HepG2 (cell line): ENCODE measurements around the gene SRPRB. TPM values are rescaled to one million over a fixed set of nuclear protein-coding genes. Genes with fewer than 3 reads are reported as not detected.

Experiments used
- ATAC-seq: fragments of 200-7000 bp; cut with Tn5 transposase; 3 replicates; pipeline ENCODE4 v1.9.1; 2020; ENCODE audit warnings: mild to moderate bottlenecking, moderate library complexity
- BruUV-seq: library from RNA; stranded (reverse); fragments of 400-500 nt; replicated peaks from 2 replicates; lab custom pipeline; 2021; lab: Mats Ljungman, UMichigan
- CTCF ChIA-PET: fragments of 300-600 bp; formaldehyde crosslinking; extraction: SDS; loops from one replicate; lab custom pipeline; 2021; ENCODE audit warnings: low total read pairs, inconsistent platforms, low intra/inter-chr PET ratio; lab: Yijun Ruan, JAX
- POLR2A ChIA-PET: fragments of 350-600 bp; sonication (Branson Sonifier 250); formaldehyde crosslinking; loops from one replicate; lab custom pipeline; 2020; ENCODE audit warnings: antibody characterized with exemption, inconsistent platforms; lab: Yijun Ruan, JAX
- DNase-seq: peaks from one replicate; pipeline ENCODE4 v3.0.0-alpha.2; 2015; ENCODE audit warnings: low spot score
- FAIRE-seq: peaks from 3 replicates; lab custom pipeline; 2011; peaks lifted over from hg19 to GRCh38; lab: Jason Lieb, UNC
- H2AFZ ChIP-seq: one replicate; pipeline ENCODE4 v1.6.1; 2011; ENCODE audit warnings: low read length, inconsistent platforms
- H3K27ac ChIP-seq: fragments of 300-600 bp; 3 replicates; pipeline ENCODE4 v1.8.0; 2011; ENCODE audit warnings: mixed run types, mild to moderate bottlenecking, mixed read lengths, low read length, inconsistent platforms; ENCODE audit not compliant: insufficient read depth; ENCODE audit errors: extremely low read length
- H3K27me3 ChIP-seq, 2 experiments: fragments of 200-600 bp in 1 of 2; 2 replicates in 1 of 2; 3 replicates in 1 of 2; pipeline versions ENCODE4 v1.6.0 to v1.8.0; 2011; ENCODE audit warnings: low read length in 2 of 2, mild to moderate bottlenecking in 2 of 2, moderate library complexity in 2 of 2, inconsistent platforms in 1 of 2; ENCODE audit not compliant: insufficient read depth in 2 of 2, control insufficient read depth in 1 of 2
- H3K36me3 ChIP-seq, 2 experiments: fragments of 200-600 bp in 1 of 2; replicated peaks in 1 of 2; 2 replicates in 1 of 2; 3 replicates in 1 of 2; pipeline versions ENCODE4 v1.5.1 to v1.8.0; 2011; ENCODE audit warnings: low read length in 2 of 2, inconsistent platforms in 1 of 2; ENCODE audit not compliant: insufficient read depth in 2 of 2, control insufficient read depth in 1 of 2
- H3K4me1 ChIP-seq: 2 replicates; pipeline ENCODE4 v1.5.1; 2012; ENCODE audit warnings: low read length, inconsistent platforms; ENCODE audit not compliant: insufficient read depth
- H3K4me2 ChIP-seq: 2 replicates; pipeline ENCODE4 v1.6.0; 2011; ENCODE audit warnings: low read depth, low read length, inconsistent platforms
- H3K4me3 ChIP-seq, 3 experiments: fragments of 200-600 bp in 1 of 3; sonication (generic), shearing (Covaris generic) in 1 of 3; replicated peaks in 1 of 3; 2 replicates each; pipeline ENCODE4 v1.5.1; 2011 to 2016; ENCODE audit warnings: low read length in 3 of 3, inconsistent platforms in 2 of 3, low read depth in 2 of 3, mild to moderate bottlenecking in 2 of 3, control low read depth in 1 of 3, mixed read lengths in 1 of 3; ENCODE audit not compliant: insufficient read depth in 1 of 3
- H3K79me2 ChIP-seq: one replicate; pipeline ENCODE4 v1.6.1; 2011; ENCODE audit warnings: low read length, inconsistent platforms; ENCODE audit not compliant: insufficient read depth
- H3K9ac ChIP-seq: 2 replicates; pipeline ENCODE4 v1.6.0; 2011; ENCODE audit warnings: mild to moderate bottlenecking, low read depth, low read length, inconsistent platforms; ENCODE audit not compliant: insufficient read depth
- H3K9me3 ChIP-seq: 2 replicates; pipeline ENCODE4 v1.5.1; 2012; ENCODE audit warnings: mild to moderate bottlenecking, low read length
- H4K20me1 ChIP-seq: 2 replicates; pipeline ENCODE4 v1.6.0; 2011; ENCODE audit warnings: inconsistent platforms, mild to moderate bottlenecking, low read length, moderate library complexity; ENCODE audit not compliant: insufficient read depth
- FOXK2 ChIP-seq: fragments of 450-650 bp; IDR thresholded peaks from 2 replicates; pipeline ENCODE4 v1.6.1; 2016
- NONO ChIP-seq, 2 experiments: fragments of 450-650 bp in 1 of 2; sonication (generic) in 1 of 2; formaldehyde crosslinking in 1 of 2; IDR thresholded peaks in 1 of 2; conservative IDR thresholded peaks in 1 of 2; 2 replicates each; pipeline versions ENCODE4 v1.6.1 to v1.8.0; 2017 to 2022; ENCODE audit warnings: mild to moderate bottlenecking in 1 of 2, missing genetic modification reagents in 1 of 2, moderate library complexity in 1 of 2
- PAF1 ChIP-seq: IDR thresholded peaks from 2 replicates; pipeline ENCODE4 v1.6.1; 2016; ENCODE audit warnings: missing genetic modification reagents, missing compliant biosample characterization
- POLR2A ChIP-seq, 2 experiments: IDR thresholded peaks; 2 replicates each; pipeline ENCODE4 v1.6.1; 2011; ENCODE audit warnings: low read depth in 2 of 2, low read length in 2 of 2, mild to moderate bottlenecking in 1 of 2, moderate library complexity in 1 of 2; ENCODE audit not compliant: insufficient read depth in 1 of 2
- POLR2AphosphoS5 ChIP-seq: IDR thresholded peaks from 2 replicates; pipeline ENCODE4 v1.6.1; 2012; ENCODE audit warnings: low read depth, low read length
- POLR2G ChIP-seq: fragments of 200-400 bp; formaldehyde crosslinking; IDR thresholded peaks from 2 replicates; pipeline ENCODE4 v1.6.1; 2018; ENCODE audit warnings: mild to moderate bottlenecking, low read depth, low read length, moderate library complexity
- RBM22 ChIP-seq: fragments of 200-400 bp; formaldehyde crosslinking; optimal IDR thresholded peaks from 2 replicates; pipeline ENCODE3; 2017; ENCODE audit warnings: mild to moderate bottlenecking, low read length, moderate library complexity
- ZNF326 ChIP-seq: sonication (generic); formaldehyde crosslinking; IDR thresholded peaks from 2 replicates; pipeline ENCODE4 v1.4.0; 2020; ENCODE audit warnings: missing genetic modification reagents, borderline replicate concordance
- WGBS: methylation state at CpG from one replicate; pipeline ENCODE4 v1.1.6; 2017; ENCODE audit warnings: low lambda C conversion rate; 5-methylcytosine and 5-hydroxymethylcytosine counted together
- in situ Hi-C: cut with HindIII; loops from 2 replicates; pipeline ENCODE4 v1.10.0; 2017; ENCODE audit warnings: low pct_unique_long_range_greater_than_20kb; ENCODE audit not compliant: extremely low pct_ligation_motif_present
- intact Hi-C: fragments of 100-400 bp; cut with micrococcal nuclease; formaldehyde crosslinking; loops from one replicate; pipeline ENCODE4 v1.10.0; 2022; ENCODE audit not compliant: unreplicated experiment
- polyA plus RNA-seq, 8 experiments: library from polyadenylated mRNA; depleted of rRNA in 3 of 8; stranded (reverse) in 7 of 8; unstranded in 1 of 8; fragments of >200 nt; fragmentation: Illumina TruSeq in 4 of 8; extraction: Trizol in 4 of 8; gene quantifications; 2 replicates each; pipeline versions ENCODE4 v1.2.1 to v1.2.3, GENCODE V29; 2011 to 2016; ENCODE audit warnings: low read depth in 4 of 8, missing spikeins in 1 of 8, mixed read lengths in 1 of 8; ENCODE audit not compliant: insufficient read depth in 1 of 8
- total RNA-seq, 5 experiments: library from RNA; depleted of rRNA; stranded (reverse); fragments of >200 nt; fragmentation: Illumina TruSeq; extraction: Trizol; gene quantifications; 2 replicates each; pipeline ENCODE4 v1.2.3, GENCODE V29; 2016; ENCODE audit warnings: low read depth in 1 of 5
- TF ChIP-seq, protein P1 (sequence below): sonication (generic); formaldehyde crosslinking; IDR thresholded peaks from 2 replicates; pipeline ENCODE4 v1.4.0; 2020; ENCODE audit warnings: mild to moderate bottlenecking, missing genetic modification reagents

The SRPRB gene
- total and polyA plus RNA-seq, 2 of the 13 experiments (the other 11 are each of a cell fraction or from before 2014, with no cell fraction given): 41.0 to 111 TPM

GRCh38 chr3:133757701-133758567 is 47.7 kb upstream of the SRPRB start:
- H2AFZ ChIP-seq: no peak overlapping the region
- TF ChIP-seq POLR2G (peak; percentile 56; the same call in 1 of the 2 replicates), ZNF326 (CRISPR knock-in tag) (no peak), NONO (IDR thresholded peaks at IDR 0.05) (no peak), NONO (CRISPR knock-in tag; conservative IDR thresholded peaks at IDR 0.05) (0 out of 2 replicates have a peak, but pooled peaks have one; percentile 18), RBM22 (peak; percentile 86), FOXK2 (no peak), POLR2A (IDR thresholded peaks at IDR 0.05; ENCODE audit: insufficient read depth in 1 of 2, low read depth in 2 of 2, low read length in 2 of 2) (peak; percentile 6 to 28; a peak in 2 of 4 replicates), POLR2AphosphoS5 (peak; percentile 19)
- TF ChIP-seq, all 625 proteins: peak for 5
- no peak overlapping the region for H3K4me3 ChIP-seq
- no peaks in the 10 kb centered on the region for H3K27me3 ChIP-seq
- no peak overlapping the region for H3K9ac ChIP-seq
- H3K4me1 ChIP-seq: peaks cover 41% of the 10 kb centered on the region
- POLR2A ChIA-PET: interaction anchor here (1.0 to 2.4 kb wide), 3 partner anchors 12 to 15 kb away, joined by 3 to 9 read pairs (median 7); partner anchors contain the start of gene TF
- no peaks in the 10 kb centered on the region for H3K9me3 ChIP-seq
- peaks cover 5% of the 10 kb centered on the region for H3K79me2 ChIP-seq
- BruUV-seq: no TSS peak
- CTCF ChIA-PET: no interaction called here
- in situ Hi-C loops: no loop called here
- H4K20me1 ChIP-seq: peaks cover 66% of the 10 kb centered on the region
- 94% methylated on average over 6 of the region's 6 CpGs for WGBS
- no peak for FAIRE-seq
- no peak for ATAC-seq
- intact Hi-C loops: no loop called here
- H3K4me2 ChIP-seq: no peak overlapping the region
- H3K36me3 ChIP-seq: peaks cover 58 to 93% of the 10 kb centered on the region in 2 experiments
- H3K27ac ChIP-seq: no peak overlapping the region
- no peak for DNase-seq

DNA sequence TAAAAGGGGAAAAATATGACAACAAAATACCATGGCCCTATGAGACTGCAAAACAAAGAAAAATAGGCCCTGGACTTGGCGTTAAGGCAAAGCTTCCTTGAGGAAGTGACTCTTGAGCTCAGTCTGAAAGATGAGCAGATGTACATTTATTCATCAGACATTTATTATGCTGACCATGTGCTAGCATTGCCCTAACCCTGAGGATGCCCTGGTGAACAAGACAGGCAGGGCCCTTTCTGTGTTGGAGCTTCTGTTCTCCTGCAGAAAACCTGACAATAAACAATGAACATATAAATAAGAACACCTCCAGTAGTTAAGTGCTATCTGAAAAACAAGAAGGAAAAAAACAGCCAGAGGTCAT is 47.1 kb upstream of the SRPRB start:
- H3K79me2 ChIP-seq: no peaks in the 10 kb centered on the region
- peaks cover 38% of the 10 kb centered on the region for H3K4me1 ChIP-seq
- H3K36me3 ChIP-seq: peaks cover 55 to 91% of the 10 kb centered on the region in 2 experiments
- H3K27me3 ChIP-seq: no peaks in the 10 kb centered on the region
- H4K20me1 ChIP-seq: peaks cover 66% of the 10 kb centered on the region
- DNase-seq: no peak
- H3K4me3 ChIP-seq: no peak overlapping the region
- intact Hi-C loops: no loop called here
- 0 out of 2 replicates have a peak, but pooled peaks have one; percentile 42 for TF ChIP-seq PAF1 (CRISPR knock-in tag)
- TF ChIP-seq, protein P1, sequence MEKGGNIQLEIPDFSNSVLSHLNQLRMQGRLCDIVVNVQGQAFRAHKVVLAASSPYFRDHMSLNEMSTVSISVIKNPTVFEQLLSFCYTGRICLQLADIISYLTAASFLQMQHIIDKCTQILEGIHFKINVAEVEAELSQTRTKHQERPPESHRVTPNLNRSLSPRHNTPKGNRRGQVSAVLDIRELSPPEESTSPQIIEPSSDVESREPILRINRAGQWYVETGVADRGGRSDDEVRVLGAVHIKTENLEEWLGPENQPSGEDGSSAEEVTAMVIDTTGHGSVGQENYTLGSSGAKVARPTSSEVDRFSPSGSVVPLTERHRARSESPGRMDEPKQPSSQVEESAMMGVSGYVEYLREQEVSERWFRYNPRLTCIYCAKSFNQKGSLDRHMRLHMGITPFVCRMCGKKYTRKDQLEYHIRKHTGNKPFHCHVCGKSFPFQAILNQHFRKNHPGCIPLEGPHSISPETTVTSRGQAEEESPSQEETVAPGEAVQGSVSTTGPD (CRISPR knock-in tag): no peak
- TF ChIP-seq, all 625 proteins: peak for 1
- POLR2A ChIA-PET: interaction anchor here (1.3 to 2.4 kb wide), 2 partner anchors 9 to 13 kb away, joined by 3 to 9 read pairs; partner anchors contain the start of gene TF
- no TSS peak for BruUV-seq
- Histone ChIP-seq H3K9me3 (no peaks in the 10 kb centered on the region), H3K27ac (no peak overlapping the region), H3K9ac (no peak overlapping the region), H2AFZ (no peak overlapping the region), H3K4me2 (no peak overlapping the region)
- FAIRE-seq (no peak), ATAC-seq (no peak)
- CTCF ChIA-PET: no interaction called here
- in situ Hi-C loops: no loop called here
- 95% methylated on average over 1 of the region's 1 CpG for WGBS
